ENCODE results near the gene DOCK4. TPM values are rescaled to one million over a fixed set of nuclear protein-coding genes. Genes with fewer than 3 reads are reported as not detected.

Gene DOCK4
- total RNA-seq, 4 donors from 2014 or later = 12.7 to 28.4 (median 19.5) TPM

GRCh38 chr7:111815354-111815753 is 390.8 kb downstream of the DOCK4 start:
- no peaks in the 10 kb centered on the region for H3K9me3 ChIP-seq
- no peaks in the 10 kb centered on the region for H3K4me1 ChIP-seq
- intact Hi-C loops (cut with DNase I; ENCODE audit: low total_unique reads) = no loop called here
- no peaks in the 10 kb centered on the region for H3K27me3 ChIP-seq
- no peak overlapping the region for H3K27ac ChIP-seq
- 100% methylated on average over 1 of the region's 1 CpG for WGBS, 2 donors (ENCODE audit: low coverage in 1 of 2)
- no peaks in the 10 kb centered on the region for H3K36me3 ChIP-seq
- TF ChIP-seq EP300 (IDR thresholded peaks at IDR 0.05; ENCODE audit: low read depth) = no peak
- H3K4me3 ChIP-seq = no peak overlapping the region
- in situ Hi-C loops (cut with MboI; ENCODE audit: low pct_ligation_motif_present in 1 of 4, low pct_unique_long_range_greater_than_20kb in 1 of 4, low sequenced_read_pairs in 3 of 4) = no loop called here
- DNase-seq = no peak

GRCh38 chr7:111813306-111813705 is 392.9 kb downstream of the DOCK4 start:
- DNase-seq = no peak
- no peak for TF ChIP-seq EP300 (IDR thresholded peaks at IDR 0.05; ENCODE audit: low read depth)
- 83 to 84% methylated on average over 4 of the region's 4 CpGs for WGBS, 2 donors (ENCODE audit: low coverage in 1 of 2)
- no peaks in the 10 kb centered on the region for H3K27me3 ChIP-seq
- no peak overlapping the region for H3K27ac ChIP-seq
- no peaks in the 10 kb centered on the region for H3K36me3 ChIP-seq
- no peaks in the 10 kb centered on the region for H3K9me3 ChIP-seq
- no peak overlapping the region for H3K4me3 ChIP-seq
- in situ Hi-C loops (cut with MboI; ENCODE audit: low pct_ligation_motif_present in 1 of 4, low pct_unique_long_range_greater_than_20kb in 1 of 4, low sequenced_read_pairs in 3 of 4) = no loop called here
- intact Hi-C loops (cut with DNase I; ENCODE audit: low total_unique reads) = no loop called here
- H3K4me1 ChIP-seq = no peaks in the 10 kb centered on the region

- Histone ChIP-seq H3K27ac (no peak overlapping the region), H3K27me3 (no peaks in the 10 kb centered on the region), H3K4me1 (no peaks in the 10 kb centered on the region), H3K4me3 (no peak overlapping the region), H3K9me3 (peaks cover 0 to 8% of the 10 kb centered on the region in 2 donors), H3K36me3 (no peaks in the 10 kb centered on the region)
- 89 to 94% methylated on average over 4 of the region's 4 CpGs for WGBS, 2 donors (ENCODE audit: low coverage in 1 of 2)
- no peak for DNase-seq
- in situ Hi-C loops (cut with MboI; ENCODE audit: low pct_ligation_motif_present in 1 of 4, low pct_unique_long_range_greater_than_20kb in 1 of 4, low sequenced_read_pairs in 3 of 4) = no loop called here
- no peak for TF ChIP-seq EP300 (IDR thresholded peaks at IDR 0.05; ENCODE audit: low read depth)
- no peak for TF ChIP-seq CTCF (IDR thresholded peaks at IDR 0.05)
- no peak for TF ChIP-seq POLR2AphosphoS5 (IDR thresholded peaks at IDR 0.05)
- TF ChIP-seq POLR2A (IDR thresholded peaks at IDR 0.05) = no peak
- intact Hi-C loops (cut with DNase I; ENCODE audit: low total_unique reads) = no loop called here
Observed at GRCh38 chr7:111806232-111806631, 400.0 kb downstream of the DOCK4 start.

- H3K27me3 ChIP-seq = no peaks in the 10 kb centered on the region
- peaks cover 12 to 18% of the 10 kb centered on the region in 2 donors for H3K9me3 ChIP-seq
Observed at GRCh38 chr7:111803015-111803758, 403.0 kb downstream of the DOCK4 start.

More at GRCh38 chr7:111803015-111803758, 403.0 kb downstream of the DOCK4 start:
- intact Hi-C loops (cut with DNase I; ENCODE audit: low total_unique reads) = no loop called here
- WGBS, 2 donors (ENCODE audit: low coverage in 1 of 2) = 76 to 86% methylated on average over 3 of the region's 3 CpGs
- no peaks in the 10 kb centered on the region for H3K4me1 ChIP-seq
- H3K27ac ChIP-seq = no peak overlapping the region
- TF ChIP-seq POLR2AphosphoS5 (IDR thresholded peaks at IDR 0.05) (no peak), POLR2A (IDR thresholded peaks at IDR 0.05) (no peak), EP300 (IDR thresholded peaks at IDR 0.05; ENCODE audit: low read depth) (no peak), CTCF (IDR thresholded peaks at IDR 0.05) (no peak)
- in situ Hi-C loops (cut with MboI; ENCODE audit: low pct_ligation_motif_present in 1 of 4, low pct_unique_long_range_greater_than_20kb in 1 of 4, low sequenced_read_pairs in 3 of 4) = no loop called here
- no peaks in the 10 kb centered on the region for H3K36me3 ChIP-seq
- no peak overlapping the region for H3K4me3 ChIP-seq
- DNase-seq = no peak
